PC-3 (cell line): ENCODE data around the gene CPLX3. TPM values are rescaled to one million over a fixed set of nuclear protein-coding genes. Genes with fewer than 3 reads are reported as not detected.

Experiments
- ATAC-seq: fragments of 200-7000 bp; cut with Tn5 transposase; 2 replicates; pipeline ENCODE4 v1.9.1; 2020; ENCODE audit warnings: mild to moderate bottlenecking, moderate library complexity
- BruUV-seq: library from RNA; stranded (reverse); fragments of 400-500 nt; replicated peaks from 2 replicates; lab custom pipeline; 2021; lab: Mats Ljungman, UMichigan
- CTCF ChIA-PET: fragments of 300-600 bp; sonication (Branson Sonifier 250); formaldehyde crosslinking; loops from one replicate; lab custom pipeline; 2022; ENCODE audit warnings: antibody characterized with exemption; lab: Charles Lee
- POLR2A ChIA-PET: fragments of 300-600 bp; sonication (Branson Sonifier 250); formaldehyde crosslinking; loops from one replicate; lab custom pipeline; 2022; ENCODE audit warnings: antibody characterized with exemption; ENCODE audit not compliant: unreplicated experiment; lab: Charles Lee
- DNase-seq: peaks from one replicate; pipeline ENCODE4 v3.0.0-alpha.2; 2015
- H2AFZ ChIP-seq: fragments of 300-600 bp; sonication (generic); 2 replicates; pipeline ENCODE4 v1.6.0; 2016; ENCODE audit warnings: antibody characterized with exemption, low read length
- H3F3A ChIP-seq: fragments of 300-600 bp; sonication (generic); one replicate; pipeline ENCODE4 v1.6.0; 2017; ENCODE audit warnings: antibody characterized with exemption, low read length, control low read depth, mild to moderate bottlenecking; ENCODE audit not compliant: unreplicated experiment
- H3K27ac ChIP-seq: fragments of 300-600 bp; sonication (generic); 2 replicates; pipeline ENCODE4 v1.5.1; 2016; ENCODE audit warnings: mild to moderate bottlenecking, low read length
- H3K27me3 ChIP-seq: fragments of 300-600 bp; sonication (generic); 2 replicates; pipeline ENCODE4 v1.6.1; 2016; ENCODE audit warnings: low read length, mixed read lengths
- H3K36me3 ChIP-seq: fragments of 300-600 bp; sonication (generic); 2 replicates; pipeline ENCODE4 v1.6.1; 2016; ENCODE audit warnings: low read depth, mixed run types, low read length, mixed read lengths
- H3K4me1 ChIP-seq: fragments of 300-600 bp; sonication (generic); 2 replicates; pipeline ENCODE4 v1.5.1; 2016; ENCODE audit warnings: low read length; ENCODE audit not compliant: insufficient read depth
- H3K4me2 ChIP-seq: fragments of 300-600 bp; sonication (generic); 2 replicates; pipeline ENCODE4 v1.6.0; 2016; ENCODE audit warnings: low read length
- H3K4me3 ChIP-seq: fragments of 300-600 bp; sonication (generic); 2 replicates; pipeline ENCODE4 v1.5.1; 2016; ENCODE audit warnings: mild to moderate bottlenecking, low read length, mixed read lengths
- H3K79me2 ChIP-seq: fragments of 300-600 bp; sonication (generic); 2 replicates; pipeline ENCODE4 v1.6.1; 2017; ENCODE audit warnings: low read length, mixed read lengths
- H3K9ac ChIP-seq: fragments of 300-600 bp; sonication (generic); 2 replicates; pipeline ENCODE4 v1.6.0; 2016; ENCODE audit warnings: mild to moderate bottlenecking, low read length
- H3K9me2 ChIP-seq: fragments of 300-600 bp; sonication (generic); replicated peaks from 2 replicates; pipeline ENCODE4 v1.6.1; 2016; ENCODE audit warnings: mixed run types, low read length, mixed read lengths
- H3K9me3 ChIP-seq: fragments of 300-600 bp; sonication (generic); 2 replicates; pipeline ENCODE4 v1.6.1; 2016; ENCODE audit warnings: low read length, mixed read lengths
- H4K20me1 ChIP-seq: fragments of 300-600 bp; sonication (generic); 2 replicates; pipeline ENCODE4 v1.6.1; 2016; ENCODE audit warnings: low read length, mixed read lengths
- CTCF ChIP-seq: fragments of 300-600 bp; sonication (generic); conservative IDR thresholded peaks from 2 replicates; pipeline ENCODE4 v1.5.1; 2017; ENCODE audit warnings: antibody characterized with exemption, low read depth, mild to moderate bottlenecking, low read length
- EZH2 ChIP-seq: fragments of 300-600 bp; sonication (generic); IDR thresholded peaks from one replicate; pipeline ENCODE4 v1.6.1; 2017; ENCODE audit warnings: antibody characterized with exemption, mild to moderate bottlenecking, low read length; ENCODE audit not compliant: unreplicated experiment
- EZH2phosphoT487 ChIP-seq: fragments of 300-600 bp; sonication (generic); IDR thresholded peaks from 2 replicates; pipeline ENCODE4 v1.6.1; 2018; ENCODE audit warnings: mild to moderate bottlenecking, antibody characterized with exemption, low read length, borderline replicate concordance
- intact Hi-C: fragments of 100-400 bp; cut with micrococcal nuclease; formaldehyde crosslinking; loops from 2 replicates; pipeline ENCODE4 v1.9.0; 2023
- total RNA-seq: library from RNA; depleted of rRNA; stranded (reverse); fragments of >200 nt; gene quantifications from 2 replicates; pipeline ENCODE4 v1.2.3, GENCODE V29; 2014

The CPLX3 gene
- total RNA-seq, 1 experiment from 2014 or later: not detected

- intact Hi-C loops: no loop called here
- H3K27me3 ChIP-seq: no peaks in the 10 kb centered on the region
- no peak overlapping the region for H3K9ac ChIP-seq
- H3K36me3 ChIP-seq: no peaks in the 10 kb centered on the region
- ChIA-PET CTCF (interaction anchor here (0.6 kb wide), 1 partner anchor 61 kb away, joined by 4 read pairs; no protein-coding TSS in a partner anchor), POLR2A (interaction anchor here (0.6 kb wide), 1 partner anchor 11 kb away, joined by 5 read pairs; no protein-coding TSS in a partner anchor)
- H3K27ac ChIP-seq: no peak overlapping the region
- H4K20me1 ChIP-seq: no peaks in the 10 kb centered on the region
- H3F3A ChIP-seq: no peaks in the 10 kb centered on the region
- no peak overlapping the region for H3K4me3 ChIP-seq
- H2AFZ ChIP-seq: no peak overlapping the region
- ATAC-seq: peak; percentile 69
- H3K79me2 ChIP-seq: no peaks in the 10 kb centered on the region
- H3K9me2 ChIP-seq: no peaks in the 10 kb centered on the region
- H3K9me3 ChIP-seq: no peaks in the 10 kb centered on the region
- TF ChIP-seq CTCF (no peak), EZH2 (no peak), EZH2phosphoT487 (no peak)
- DNase-seq: peak; percentile 57
- peaks cover 20% of the 10 kb centered on the region for H3K4me1 ChIP-seq
- no TSS peak for BruUV-seq
- H3K4me2 ChIP-seq: peak overlapping the region; percentile 12
These were observed 3.1 kb downstream of the CPLX3 start for GRCh38 chr15:74829486-74829885.

- ChIA-PET CTCF (no interaction called here), POLR2A (interaction anchor here (0.6 kb wide), 1 partner anchor 11 kb away, joined by 5 read pairs; no protein-coding TSS in a partner anchor)
- H3K9me3 ChIP-seq: no peaks in the 10 kb centered on the region
- no peaks in the 10 kb centered on the region for H3K27me3 ChIP-seq
- no peaks in the 10 kb centered on the region for H3F3A ChIP-seq
- ATAC-seq (no peak), DNase-seq (no peak)
- no peak overlapping the region for H3K4me2 ChIP-seq
- peaks cover 20% of the 10 kb centered on the region for H3K4me1 ChIP-seq
- H3K9ac ChIP-seq: no peak overlapping the region
- no peak overlapping the region for H3K27ac ChIP-seq
- intact Hi-C loops: no loop called here
- H3K36me3 ChIP-seq: no peaks in the 10 kb centered on the region
- H3K9me2 ChIP-seq: no peaks in the 10 kb centered on the region
- H2AFZ ChIP-seq: no peak overlapping the region
- H3K79me2 ChIP-seq: no peaks in the 10 kb centered on the region
- no TSS peak for BruUV-seq
- no peak overlapping the region for H3K4me3 ChIP-seq
- no peak for TF ChIP-seq EZH2phosphoT487
- TF ChIP-seq EZH2: no peak
- TF ChIP-seq CTCF: no peak
- H4K20me1 ChIP-seq: no peaks in the 10 kb centered on the region
These were observed 3.6 kb downstream of the CPLX3 start for GRCh38 chr15:74829991-74830390.

- ChIA-PET CTCF (no interaction called here), POLR2A (no interaction called here)
- no peaks in the 10 kb centered on the region for H4K20me1 ChIP-seq
- H3K9me3 ChIP-seq: no peaks in the 10 kb centered on the region
- H3K4me1 ChIP-seq: peaks cover 20% of the 10 kb centered on the region
- H3K79me2 ChIP-seq: no peaks in the 10 kb centered on the region
- H3K27me3 ChIP-seq: no peaks in the 10 kb centered on the region
- H3K4me3 ChIP-seq: no peak overlapping the region
- no TSS peak for BruUV-seq
- H2AFZ ChIP-seq: no peak overlapping the region
- no peak for ATAC-seq
- no peak overlapping the region for H3K27ac ChIP-seq
- no peak overlapping the region for H3K4me2 ChIP-seq
- DNase-seq: no peak
- TF ChIP-seq CTCF: no peak
- no peak for TF ChIP-seq EZH2
- TF ChIP-seq EZH2phosphoT487: no peak
- no peaks in the 10 kb centered on the region for H3K36me3 ChIP-seq
- intact Hi-C loops: no loop called here
- H3K9ac ChIP-seq: no peak overlapping the region
- no peaks in the 10 kb centered on the region for H3F3A ChIP-seq
- H3K9me2 ChIP-seq: no peaks in the 10 kb centered on the region
These were observed 4.4 kb downstream of the CPLX3 start for GRCh38 chr15:74830868-74831267.
